Measurements from ENCODE around the gene PSRC1. TPM values are rescaled to one million over a fixed set of nuclear protein-coding genes. Genes with fewer than 3 reads are reported as not detected.
A peak's percentile ranks its signal among the peaks of the same experiment; 100 is the strongest.

PSRC1 gene
- total RNA-seq, 4 donors from 2014 or later = 2.3 to 13.1 (median 8.7) TPM

- WGBS, 2 donors = 0 to 20% methylated on average over 1 to 3 of the region's 9 CpGs
- Histone ChIP-seq H3K36me3 (peaks cover 0 to 29% (median 0%) of the 10 kb centered on the region in 3 donors), H3K9me3 (no peaks in the 10 kb centered on the region), H3K27ac (peak overlapping the region; percentile 88 to 94 (median 92)), H3K4me1 (peaks cover 35 to 96% (median 35%) of the 10 kb centered on the region in 3 donors), H3K4me3 (peak overlapping the region; percentile 20 to 56 (median 42)), H3K27me3 (no peaks in the 10 kb centered on the region)
- intact Hi-C loops (cut with DNase I) = loop anchor here (10.0 kb wide), 1 partner anchor 49 kb away; no protein-coding TSS in a partner anchor
- TF ChIP-seq CTCF (IDR thresholded peaks at IDR 0.05) (no peak), POLR2A (IDR thresholded peaks at IDR 0.05) (no peak)
- no peak for DNase-seq
These were observed 28.9 kb downstream of the PSRC1 start for GRCh38 chr1:109253803-109254620.

GRCh38 chr1:109252893-109253802 lies 29.8 kb downstream of the PSRC1 start:
- TF ChIP-seq CTCF (IDR thresholded peaks at IDR 0.05) (peak in 2 of 6 experiments; percentile 15 to 28), POLR2A (IDR thresholded peaks at IDR 0.05) (peak in 2 of 4 donors; percentile 22 to 25)
- WGBS, 2 donors = 73 to 83% methylated on average over 12 to 16 of the region's 33 CpGs
- DNase-seq = no peak
- H3K36me3 ChIP-seq = peaks cover 0 to 20% (median 0%) of the 10 kb centered on the region in 3 donors
- H3K9me3 ChIP-seq = no peaks in the 10 kb centered on the region
- H3K27ac ChIP-seq = peak overlapping the region; percentile 88 to 94 (median 92)
- peak overlapping the region; percentile 20 to 56 (median 42) for H3K4me3 ChIP-seq
- intact Hi-C loops (cut with DNase I) = loop anchor here (10.0 kb wide), 1 partner anchor 48 kb away; no protein-coding TSS in a partner anchor
- peaks cover 0 to 3% (median 0%) of the 10 kb centered on the region in 4 donors for H3K27me3 ChIP-seq
- peaks cover 36 to 93% (median 37%) of the 10 kb centered on the region in 3 donors for H3K4me1 ChIP-seq

DNA sequence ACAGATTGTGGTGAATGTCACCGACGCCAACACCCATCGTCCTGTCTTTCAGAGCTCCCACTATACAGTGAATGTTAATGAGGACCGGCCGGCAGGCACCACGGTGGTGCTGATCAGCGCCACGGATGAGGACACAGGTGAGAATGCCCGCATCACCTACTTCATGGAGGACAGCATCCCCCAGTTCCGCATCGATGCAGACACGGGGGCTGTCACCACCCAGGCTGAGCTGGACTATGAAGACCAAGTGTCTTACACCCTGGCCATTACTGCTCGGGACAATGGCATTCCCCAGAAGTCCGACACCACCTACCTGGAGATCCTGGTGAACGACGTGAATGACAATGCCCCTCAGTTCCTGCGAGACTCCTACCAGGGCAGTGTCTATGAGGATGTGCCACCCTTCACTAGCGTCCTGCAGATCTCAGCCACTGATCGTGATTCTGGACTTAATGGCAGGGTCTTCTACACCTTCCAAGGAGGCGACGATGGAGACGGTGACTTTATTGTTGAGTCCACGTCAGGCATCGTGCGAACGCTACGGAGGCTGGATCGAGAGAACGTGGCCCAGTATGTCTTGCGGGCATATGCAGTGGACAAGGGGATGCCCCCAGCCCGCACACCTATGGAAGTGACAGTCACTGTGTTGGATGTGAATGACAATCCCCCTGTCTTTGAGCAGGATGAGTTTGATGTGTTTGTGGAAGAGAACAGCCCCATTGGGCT lies 30.6 kb downstream of the PSRC1 start:
- no peak overlapping the region for H3K4me3 ChIP-seq
- TF ChIP-seq POLR2A (IDR thresholded peaks at IDR 0.05) (no peak), CTCF (IDR thresholded peaks at IDR 0.05) (no peak)
- no peak for DNase-seq
- H3K36me3 ChIP-seq = peaks cover 0 to 20% (median 0%) of the 10 kb centered on the region in 3 donors
- H3K27me3 ChIP-seq = peaks cover 0 to 3% (median 0%) of the 10 kb centered on the region in 4 donors
- peak overlapping the region; percentile 88 to 94 (median 92) for H3K27ac ChIP-seq
- intact Hi-C loops (cut with DNase I) = loop anchor here (10.0 kb wide), 1 partner anchor 48 kb away; no protein-coding TSS in a partner anchor
- H3K9me3 ChIP-seq = no peaks in the 10 kb centered on the region
- WGBS, 2 donors = 94 to 96% methylated on average over 23 to 26 of the region's 31 CpGs
- H3K4me1 ChIP-seq = peaks cover 36 to 85% (median 37%) of the 10 kb centered on the region in 3 donors

GRCh38 chr1:109251277-109252166 lies 31.4 kb downstream of the PSRC1 start:
- Histone ChIP-seq H3K4me1 (peaks cover 35 to 77% (median 36%) of the 10 kb centered on the region in 3 donors), H3K36me3 (peaks cover 0 to 20% (median 0%) of the 10 kb centered on the region in 3 donors), H3K9me3 (no peaks in the 10 kb centered on the region), H3K27ac (no peak overlapping the region), H3K4me3 (peak overlapping the region in 1 of 4 donors; percentile 85), H3K27me3 (peaks cover 0 to 3% (median 0%) of the 10 kb centered on the region in 4 donors)
- intact Hi-C loops (cut with DNase I) = loop anchor here (10.0 kb wide), 1 partner anchor 47 kb away; no protein-coding TSS in a partner anchor
- 91 to 94% methylated on average over 16 to 22 of the region's 32 CpGs for WGBS, 2 donors
- TF ChIP-seq POLR2A (IDR thresholded peaks at IDR 0.05) (no peak), CTCF (IDR thresholded peaks at IDR 0.05) (no peak)
- DNase-seq = no peak
